IMR-90 (cell line): ENCODE measurements around the gene TAC4.

ENCODE experiments used
- CHD1 ChIP-seq: IDR thresholded peaks from 2 replicates; pipeline ENCODE4 v1.6.1; 2012; ENCODE audit warnings: low read depth, low read length, improper control_type of control experiment
- ELK1 ChIP-seq: fragments of 150-350 bp; IDR thresholded peaks from 2 replicates; pipeline ENCODE4 v1.6.1; 2016; ENCODE audit warnings: low read depth, mild to moderate bottlenecking, low read length, moderate library complexity, borderline replicate concordance
- RAD21 ChIP-seq: IDR thresholded peaks from 2 replicates; pipeline ENCODE4 v1.6.1; 2012; ENCODE audit warnings: low read length, improper control_type of control experiment
- SMC3 ChIP-seq: fragments of 150-350 bp; IDR thresholded peaks from 2 replicates; pipeline ENCODE4 v1.6.1; 2016; ENCODE audit warnings: low read depth, mild to moderate bottlenecking, antibody characterized with exemption, low read length, moderate library complexity
- TF ChIP-seq, protein P1 (sequence below): conservative IDR thresholded peaks from 2 replicates; pipeline ENCODE4 v1.5.1; 2012; ENCODE audit warnings: mild to moderate bottlenecking, low read depth, low read length, improper control_type of control experiment

DNA sequence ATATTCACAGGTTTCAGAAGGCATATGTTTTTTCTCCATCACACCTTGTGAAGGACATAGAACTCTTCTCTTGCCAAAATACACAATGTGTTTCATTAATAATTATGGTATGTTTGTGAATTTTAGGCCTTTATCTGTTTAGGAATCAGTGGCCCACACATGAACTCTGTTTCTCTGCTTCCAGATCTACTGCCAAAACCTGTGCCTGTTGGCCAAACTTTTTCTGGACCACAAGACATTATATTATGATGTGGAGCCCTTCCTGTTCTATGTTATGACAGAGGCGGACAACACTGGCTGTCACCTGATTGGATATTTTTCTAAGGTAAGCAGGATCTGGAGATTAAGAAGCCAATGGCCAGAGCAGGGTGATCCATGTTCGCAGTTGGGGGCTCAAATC, 26.4 kb downstream of the TAC4 start:
- TF ChIP-seq, protein P1, sequence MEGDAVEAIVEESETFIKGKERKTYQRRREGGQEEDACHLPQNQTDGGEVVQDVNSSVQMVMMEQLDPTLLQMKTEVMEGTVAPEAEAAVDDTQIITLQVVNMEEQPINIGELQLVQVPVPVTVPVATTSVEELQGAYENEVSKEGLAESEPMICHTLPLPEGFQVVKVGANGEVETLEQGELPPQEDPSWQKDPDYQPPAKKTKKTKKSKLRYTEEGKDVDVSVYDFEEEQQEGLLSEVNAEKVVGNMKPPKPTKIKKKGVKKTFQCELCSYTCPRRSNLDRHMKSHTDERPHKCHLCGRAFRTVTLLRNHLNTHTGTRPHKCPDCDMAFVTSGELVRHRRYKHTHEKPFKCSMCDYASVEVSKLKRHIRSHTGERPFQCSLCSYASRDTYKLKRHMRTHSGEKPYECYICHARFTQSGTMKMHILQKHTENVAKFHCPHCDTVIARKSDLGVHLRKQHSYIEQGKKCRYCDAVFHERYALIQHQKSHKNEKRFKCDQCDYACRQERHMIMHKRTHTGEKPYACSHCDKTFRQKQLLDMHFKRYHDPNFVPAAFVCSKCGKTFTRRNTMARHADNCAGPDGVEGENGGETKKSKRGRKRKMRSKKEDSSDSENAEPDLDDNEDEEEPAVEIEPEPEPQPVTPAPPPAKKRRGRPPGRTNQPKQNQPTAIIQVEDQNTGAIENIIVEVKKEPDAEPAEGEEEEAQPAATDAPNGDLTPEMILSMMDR, result no peak
- TF ChIP-seq ELK1 (no peak), SMC3 (no peak), RAD21 (no peak), CHD1 (no peak)
